ENCODE data around the gene LDHAL6B.
A peak's percentile ranks its signal among the peaks of the same experiment; 100 is the strongest.

The LDHAL6B gene

DNA sequence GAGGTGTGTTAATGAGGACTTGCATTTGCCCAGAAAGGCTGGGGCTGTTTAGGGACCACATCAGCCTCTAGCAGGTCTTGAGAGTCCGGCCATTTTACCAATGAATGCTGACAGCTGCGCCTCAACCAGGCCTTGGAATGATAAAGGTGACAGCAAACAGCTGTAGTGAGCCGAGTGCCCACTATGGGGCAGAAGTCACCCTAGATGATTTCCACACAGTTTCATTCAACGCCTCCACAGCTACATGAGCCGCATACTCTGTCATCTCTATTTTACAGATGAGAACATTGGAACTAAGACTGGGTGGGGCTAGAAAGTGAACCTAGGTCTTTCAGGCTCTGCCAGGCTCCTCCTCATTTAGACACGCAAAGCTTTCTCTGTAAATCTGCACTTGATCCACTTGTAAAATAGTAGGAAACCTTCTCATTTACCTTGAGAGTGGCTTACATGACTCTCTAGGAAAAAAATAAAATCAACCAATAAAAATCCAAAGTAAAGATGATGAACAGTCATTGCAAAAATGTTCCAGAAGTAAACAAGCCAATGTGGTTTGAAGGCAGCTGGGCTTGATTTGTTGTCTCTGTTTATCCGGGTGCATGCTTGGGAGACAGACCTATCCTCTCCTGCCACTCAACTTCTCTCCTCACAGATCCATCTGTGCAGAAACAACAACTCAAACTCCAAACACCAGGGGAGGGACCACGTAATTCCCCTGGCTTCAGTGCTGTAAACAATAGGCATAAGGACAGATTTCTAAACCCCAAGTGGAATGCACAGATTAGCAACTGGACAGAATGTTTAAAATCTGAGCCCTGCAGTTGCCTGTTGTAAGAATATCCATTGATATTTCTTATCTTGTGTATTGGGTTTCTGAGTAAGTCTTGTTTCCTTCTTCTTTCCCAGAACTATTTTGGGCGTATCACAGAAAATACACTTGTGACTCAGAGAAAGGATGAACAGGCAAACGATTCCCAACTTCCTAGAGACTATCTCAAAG, 31.5 kb upstream of the LDHAL6B start:
- intact Hi-C loops (cut with DNase I) = loop anchor here (10.0 kb wide), 1 partner anchor 320 kb away; no protein-coding TSS in a partner anchor

GRCh38 chr15:59176653-59177316, 29.9 kb upstream of the LDHAL6B start:
- intact Hi-C loops (cut with DNase I) = loop anchor here (10.0 kb wide), 1 partner anchor 318 kb away; no protein-coding TSS in a partner anchor
- DNase-seq = no peak

More for the DNA sequence above, 31.5 kb upstream of the LDHAL6B start:
- peak; percentile 39 to 87 (median 66) for DNase-seq

DNA sequence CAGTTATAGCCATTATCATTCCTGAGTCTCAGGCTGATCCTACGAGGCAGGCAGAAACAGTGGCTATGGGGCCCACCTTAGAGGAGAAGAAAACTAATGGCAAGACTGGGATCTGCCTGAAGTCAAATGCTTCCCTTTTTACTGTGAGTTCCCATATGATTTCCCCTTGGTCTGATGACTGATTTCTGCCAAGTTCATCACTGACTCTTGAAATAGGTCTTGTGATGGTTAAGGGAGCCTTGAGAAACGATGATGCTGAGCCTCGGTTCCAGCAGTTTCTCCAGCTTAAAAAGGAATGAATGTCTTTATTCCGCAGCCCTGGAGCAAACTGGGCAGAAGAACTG, 29.4 kb upstream of the LDHAL6B start:
- intact Hi-C loops (cut with DNase I) = loop anchor here (10.0 kb wide), 1 partner anchor 318 kb away; no protein-coding TSS in a partner anchor
- DNase-seq = peak in 8 of 42 donors; percentile 5 to 51 (median 21)

GRCh38 chr15:59178151-59178695, 28.4 kb upstream of the LDHAL6B start:
- DNase-seq = no peak
- intact Hi-C loops (cut with DNase I) = loop anchor here (10.0 kb wide), 1 partner anchor 317 kb away; no protein-coding TSS in a partner anchor

- intact Hi-C loops (cut with DNase I) = loop anchor here (10.0 kb wide), 1 partner anchor 315 kb away; no protein-coding TSS in a partner anchor
- no peak for DNase-seq
Observed at GRCh38 chr15:59179717-59180116, 26.9 kb upstream of the LDHAL6B start.

- no peak for DNase-seq
- intact Hi-C loops (cut with DNase I) = no loop called here
Observed at GRCh38 chr15:59180945-59181600, 25.6 kb upstream of the LDHAL6B start.

DNA sequence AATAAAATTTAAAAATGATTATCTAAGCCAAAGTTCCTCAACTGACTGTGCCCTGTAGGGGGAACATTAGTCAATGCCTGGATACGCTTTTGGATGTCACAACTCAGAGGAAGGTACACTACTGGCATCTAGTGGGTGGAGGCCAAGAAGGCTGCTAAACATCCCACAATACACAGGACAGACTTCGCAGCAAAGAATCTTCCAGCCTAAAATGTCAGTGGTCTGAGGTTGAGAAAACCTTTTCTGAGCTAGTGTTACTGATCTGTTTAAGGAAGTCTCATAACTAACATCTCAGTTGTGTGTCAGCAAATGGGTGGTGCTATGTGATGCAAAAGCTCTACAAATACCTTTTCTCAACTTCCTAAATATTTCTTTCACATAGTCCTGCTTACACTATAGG, 20.9 kb upstream of the LDHAL6B start:
- intact Hi-C loops (cut with DNase I) = no loop called here
- peak in 1 of 42 donors; percentile 20 for DNase-seq

DNA sequence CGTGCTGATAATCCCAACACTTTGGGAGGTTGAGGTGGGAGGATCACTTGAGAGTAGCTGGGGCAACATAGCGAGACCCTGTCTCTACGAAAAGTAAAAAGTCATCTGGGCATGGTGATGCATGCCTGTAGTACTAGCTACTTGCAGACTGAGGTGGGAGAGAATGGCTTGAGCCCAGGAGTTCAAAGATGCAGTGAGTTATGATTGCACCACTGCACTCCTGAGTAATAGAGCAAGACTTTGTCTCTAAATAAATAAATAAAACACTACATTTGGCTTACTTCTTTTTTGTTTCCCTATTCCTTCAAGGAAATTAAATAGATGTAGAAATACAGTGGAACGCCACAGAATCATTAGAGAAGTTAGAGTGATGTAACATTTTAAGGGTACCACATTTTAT, 20.1 kb upstream of the LDHAL6B start:
- intact Hi-C loops (cut with DNase I) = no loop called here
- peak in 1 of 42 donors; percentile 8 for DNase-seq

DNA sequence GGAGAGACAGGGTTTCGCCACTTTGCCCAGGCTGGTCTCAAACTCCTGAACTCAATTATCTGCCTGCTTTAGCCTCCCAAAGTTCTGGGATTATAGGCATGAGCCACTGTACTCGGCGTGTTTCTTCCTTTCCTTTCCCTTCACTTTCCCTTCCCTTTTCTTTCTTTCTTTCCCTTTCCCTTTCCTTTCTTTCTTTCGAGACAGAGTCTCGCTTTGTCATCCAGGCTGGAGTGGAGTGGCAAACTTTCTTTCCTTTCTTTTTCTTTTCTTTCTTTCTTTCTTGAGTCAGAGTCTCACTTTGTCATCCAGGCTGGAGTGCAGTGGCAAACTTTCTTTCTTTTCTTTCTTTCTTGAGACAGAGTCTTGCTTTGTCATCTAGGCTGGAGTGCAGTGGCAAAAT, 17.4 kb upstream of the LDHAL6B start:
- intact Hi-C loops (cut with DNase I) = no loop called here
- DNase-seq = no peak

- intact Hi-C loops (cut with DNase I) = no loop called here
- peak in 1 of 42 donors; percentile 8 for DNase-seq
Observed at GRCh38 chr15:59190291-59190690, 16.4 kb upstream of the LDHAL6B start.

GRCh38 chr15:59191855-59192237, 14.8 kb upstream of the LDHAL6B start:
- no peak for DNase-seq
- intact Hi-C loops (cut with DNase I) = no loop called here

DNA sequence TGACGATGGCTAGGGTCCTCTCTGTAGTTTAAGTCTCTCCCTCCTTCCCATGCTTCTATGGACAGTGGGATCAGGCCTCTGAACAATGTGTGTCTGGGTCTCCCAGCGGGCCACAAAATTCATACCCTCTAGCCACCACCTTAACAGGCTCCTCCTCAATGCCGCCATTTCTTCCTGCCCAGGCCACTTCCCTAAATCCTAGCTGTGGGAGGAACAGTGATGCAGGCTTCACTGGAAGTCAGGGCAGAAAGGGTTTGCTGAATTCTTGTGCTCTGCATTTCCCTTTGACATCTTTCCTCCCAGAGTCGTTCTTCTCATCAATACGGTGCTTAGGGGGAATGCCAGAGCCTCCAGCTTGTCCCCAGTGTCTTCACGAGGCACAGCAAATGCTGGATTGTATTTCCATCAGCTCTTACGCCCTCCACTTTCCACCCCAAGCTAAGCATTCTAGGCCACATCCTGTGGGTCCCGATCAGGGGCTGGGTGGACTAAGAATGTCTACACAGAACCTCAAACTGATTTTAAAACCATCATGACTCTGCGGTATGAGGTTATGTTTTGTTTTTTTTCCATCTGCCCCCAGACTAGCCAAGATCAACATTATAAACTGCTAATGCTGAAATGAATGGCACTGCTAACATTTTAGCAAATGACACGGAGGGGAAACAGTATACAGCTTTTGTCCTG, 11.9 kb upstream of the LDHAL6B start:
- no peak for DNase-seq
- intact Hi-C loops (cut with DNase I) = no loop called here

- no peak for DNase-seq
- intact Hi-C loops (cut with DNase I) = no loop called here
Observed at GRCh38 chr15:59196416-59196815, 10.2 kb upstream of the LDHAL6B start.

- intact Hi-C loops (cut with DNase I) = no loop called here
- no peak for DNase-seq
Observed at GRCh38 chr15:59197454-59197853, 9.2 kb upstream of the LDHAL6B start.

- no peak for DNase-seq
- intact Hi-C loops (cut with DNase I) = loop anchor here (10.0 kb wide), 1 partner anchor 175 kb away; the partner anchor contains the start of gene MYO1E
Observed at GRCh38 chr15:59199626-59200465, 6.8 kb upstream of the LDHAL6B start.

GRCh38 chr15:59200560-59200959, 6.1 kb upstream of the LDHAL6B start:
- intact Hi-C loops (cut with DNase I) = loop anchor here (10.0 kb wide), 1 partner anchor 174 kb away; the partner anchor contains the start of gene MYO1E
- DNase-seq = peak in 1 of 42 donors; percentile 6

GRCh38 chr15:59203008-59203407, 3.6 kb upstream of the LDHAL6B start:
- peak in 20 of 42 donors; percentile 7 to 59 (median 22) for DNase-seq

More at GRCh38 chr15:59203008-59203407, 3.6 kb upstream of the LDHAL6B start:
- intact Hi-C loops (cut with DNase I) = loop anchor here (10.0 kb wide), 1 partner anchor 172 kb away; the partner anchor contains the start of gene MYO1E

Measured in head of caudate nucleus (tissue), 42 donors.